ENCODE results near the gene KIAA0513. TPM values are rescaled to one million over a fixed set of nuclear protein-coding genes. Genes with fewer than 3 reads are reported as not detected.

KIAA0513 gene
- total RNA-seq, 1 experiment from 2014 or later, result 12.4 TPM

- no peak overlapping the region for H3K27ac Mint-ChIP-seq (ENCODE audit: unreplicated experiment)
- H3K36me3 Mint-ChIP-seq (ENCODE audit: insufficient read depth, unreplicated experiment), result no peaks in the 10 kb centered on the region
- intact Hi-C loops (cut with micrococcal nuclease; ENCODE audit: unreplicated experiment), result no loop called here
- CTCF ChIA-PET, result interaction anchor here (0.5 kb wide), 1 partner anchor 188 kb away, joined by 3 read pairs; no protein-coding TSS in a partner anchor
- peaks cover 9% of the 10 kb centered on the region for H3K4me1 Mint-ChIP-seq (ENCODE audit: low read depth, unreplicated experiment)
- BruUV-seq (replicated peaks), result no TSS peak
- peaks cover 39% of the 10 kb centered on the region for H3K27me3 Mint-ChIP-seq (ENCODE audit: unreplicated experiment)
- no peaks in the 10 kb centered on the region for H3K9me3 Mint-ChIP-seq (ENCODE audit: low read depth, unreplicated experiment)
- no peak for TF ChIP-seq CTCF (IDR thresholded peaks at IDR 0.05; ENCODE audit: unreplicated experiment)
- H3K4me3 Mint-ChIP-seq (ENCODE audit: low read depth, unreplicated experiment), result no peak overlapping the region
- DNase-seq, result no peak
These were observed 96.5 kb downstream of the KIAA0513 start for GRCh38 chr16:85123891-85124635.

GRCh38 chr16:85124636-85125346 lies 97.2 kb downstream of the KIAA0513 start:
- H3K36me3 Mint-ChIP-seq (ENCODE audit: insufficient read depth, unreplicated experiment), result no peaks in the 10 kb centered on the region
- peaks cover 9% of the 10 kb centered on the region for H3K4me1 Mint-ChIP-seq (ENCODE audit: low read depth, unreplicated experiment)
- no peak overlapping the region for H3K4me3 Mint-ChIP-seq (ENCODE audit: low read depth, unreplicated experiment)
- BruUV-seq (replicated peaks), result no TSS peak
- CTCF ChIA-PET, result interaction anchor here (0.6 kb wide), 1 partner anchor 57 kb away, joined by 3 read pairs; no protein-coding TSS in a partner anchor
- H3K27ac Mint-ChIP-seq (ENCODE audit: unreplicated experiment), result no peak overlapping the region
- TF ChIP-seq CTCF (IDR thresholded peaks at IDR 0.05; ENCODE audit: unreplicated experiment), result no peak
- intact Hi-C loops (cut with micrococcal nuclease; ENCODE audit: unreplicated experiment), result no loop called here
- H3K27me3 Mint-ChIP-seq (ENCODE audit: unreplicated experiment), result peaks cover 47% of the 10 kb centered on the region
- no peaks in the 10 kb centered on the region for H3K9me3 Mint-ChIP-seq (ENCODE audit: low read depth, unreplicated experiment)
- DNase-seq, result no peak

GRCh38 chr16:85125570-85126393 lies 98.2 kb downstream of the KIAA0513 start:
- H3K9me3 Mint-ChIP-seq (ENCODE audit: low read depth, unreplicated experiment), result no peaks in the 10 kb centered on the region
- DNase-seq, result no peak
- CTCF ChIA-PET, result interaction anchor here (0.6 kb wide), 1 partner anchor 58 kb away, joined by 3 read pairs; no protein-coding TSS in a partner anchor
- no peak overlapping the region for H3K27ac Mint-ChIP-seq (ENCODE audit: unreplicated experiment)
- H3K36me3 Mint-ChIP-seq (ENCODE audit: insufficient read depth, unreplicated experiment), result no peaks in the 10 kb centered on the region
- H3K27me3 Mint-ChIP-seq (ENCODE audit: unreplicated experiment), result peaks cover 57% of the 10 kb centered on the region
- H3K4me1 Mint-ChIP-seq (ENCODE audit: low read depth, unreplicated experiment), result peaks cover 9% of the 10 kb centered on the region
- intact Hi-C loops (cut with micrococcal nuclease; ENCODE audit: unreplicated experiment), result no loop called here
- H3K4me3 Mint-ChIP-seq (ENCODE audit: low read depth, unreplicated experiment), result no peak overlapping the region
- no peak for TF ChIP-seq CTCF (IDR thresholded peaks at IDR 0.05; ENCODE audit: unreplicated experiment)
- no TSS peak for BruUV-seq (replicated peaks)

GRCh38 chr16:85126394-85126704 lies 98.8 kb downstream of the KIAA0513 start:
- Mint-ChIP-seq H3K4me3 (ENCODE audit: low read depth, unreplicated experiment) (no peak overlapping the region), H3K27ac (ENCODE audit: unreplicated experiment) (no peak overlapping the region), H3K9me3 (ENCODE audit: low read depth, unreplicated experiment) (no peaks in the 10 kb centered on the region), H3K27me3 (ENCODE audit: unreplicated experiment) (peaks cover 61% of the 10 kb centered on the region), H3K36me3 (ENCODE audit: insufficient read depth, unreplicated experiment) (no peaks in the 10 kb centered on the region), H3K4me1 (ENCODE audit: low read depth, unreplicated experiment) (peaks cover 9% of the 10 kb centered on the region)
- no TSS peak for BruUV-seq (replicated peaks)
- CTCF ChIA-PET, result no interaction called here
- DNase-seq, result no peak
- intact Hi-C loops (cut with micrococcal nuclease; ENCODE audit: unreplicated experiment), result no loop called here
- no peak for TF ChIP-seq CTCF (IDR thresholded peaks at IDR 0.05; ENCODE audit: unreplicated experiment)

Data from Calu3 (cell line).